Kasumi-1 (cell line): ENCODE data around the gene C1orf159.
"Not testable (repeated sequence)": the region's sequence is repeated elsewhere in the genome, so short reads cannot be mapped to it uniquely, and the experiment has no call there.

Experiments
- DNase-seq, 2 experiments: peaks; one replicate each; lab custom pipeline; 2025; lab: John Stamatoyannopoulos, UW

The C1orf159 gene

DNA sequence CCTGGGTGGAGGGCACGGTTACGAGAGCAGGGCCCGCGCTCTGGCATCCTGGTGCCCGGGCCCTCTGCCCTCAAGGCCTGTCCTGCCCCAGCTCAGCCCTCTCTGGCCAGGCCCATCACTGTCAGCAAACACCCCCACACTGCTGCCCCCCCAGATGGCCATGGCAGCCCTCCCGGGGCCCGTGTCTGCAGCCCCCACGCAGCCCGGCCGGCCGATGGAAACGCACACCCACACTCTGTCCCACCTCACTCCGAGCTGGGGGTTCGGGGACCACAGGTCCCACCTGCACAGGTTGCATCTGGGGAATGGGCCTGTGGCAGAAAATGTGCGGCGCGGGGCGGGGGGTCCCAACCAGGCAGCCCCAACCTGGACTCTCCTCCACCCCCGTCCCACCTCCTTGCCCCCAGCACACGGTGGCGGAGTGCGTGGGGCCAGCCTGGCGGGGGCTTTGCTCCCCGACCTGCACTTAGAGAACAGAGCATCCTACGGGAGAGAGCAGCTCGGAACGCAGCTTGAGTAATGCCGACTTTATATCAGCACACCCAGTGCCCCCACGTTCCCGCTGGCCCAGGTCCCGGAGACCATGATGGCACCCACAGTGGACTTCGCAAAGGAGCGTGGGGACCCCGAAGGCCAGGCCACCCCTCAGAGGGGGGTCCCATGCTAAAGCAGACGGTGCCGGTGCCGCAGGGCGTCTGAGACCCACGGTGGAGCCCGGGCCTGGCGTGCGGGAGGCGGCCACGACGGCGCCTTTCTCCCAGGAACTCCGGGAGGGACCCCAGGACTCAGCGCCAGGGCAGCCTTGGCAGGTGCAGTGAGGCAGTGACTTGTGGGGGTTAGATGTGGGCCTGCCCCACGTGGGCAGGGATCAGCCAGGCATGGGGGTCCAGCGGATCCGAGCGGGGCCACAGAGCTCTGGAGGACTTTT, 34.3 kb downstream of the C1orf159 start:
- no peak for DNase-seq

DNA sequence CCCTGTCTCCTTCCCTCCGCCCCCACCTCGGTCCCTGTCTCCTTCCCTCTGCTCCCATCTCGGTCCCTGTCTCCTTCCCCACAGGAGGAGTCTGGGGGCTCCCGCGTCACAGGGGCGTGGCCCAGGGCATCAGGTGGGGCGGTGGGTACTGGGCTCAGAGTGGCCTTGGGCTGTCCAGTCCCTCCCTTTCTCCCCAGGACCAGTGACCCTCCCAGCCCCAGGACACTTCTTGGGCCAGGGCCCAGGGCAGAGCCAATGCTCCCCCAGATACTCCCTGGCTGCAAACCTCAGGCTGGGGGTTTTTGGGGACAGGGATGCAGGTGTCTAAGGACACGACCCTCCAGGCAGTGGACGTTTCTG, 35.0 kb downstream of the C1orf159 start:
- DNase-seq: no peak

- DNase-seq: no peak
Measured at GRCh38 chr1:1080122-1080757, 35.6 kb downstream of the C1orf159 start.

DNA sequence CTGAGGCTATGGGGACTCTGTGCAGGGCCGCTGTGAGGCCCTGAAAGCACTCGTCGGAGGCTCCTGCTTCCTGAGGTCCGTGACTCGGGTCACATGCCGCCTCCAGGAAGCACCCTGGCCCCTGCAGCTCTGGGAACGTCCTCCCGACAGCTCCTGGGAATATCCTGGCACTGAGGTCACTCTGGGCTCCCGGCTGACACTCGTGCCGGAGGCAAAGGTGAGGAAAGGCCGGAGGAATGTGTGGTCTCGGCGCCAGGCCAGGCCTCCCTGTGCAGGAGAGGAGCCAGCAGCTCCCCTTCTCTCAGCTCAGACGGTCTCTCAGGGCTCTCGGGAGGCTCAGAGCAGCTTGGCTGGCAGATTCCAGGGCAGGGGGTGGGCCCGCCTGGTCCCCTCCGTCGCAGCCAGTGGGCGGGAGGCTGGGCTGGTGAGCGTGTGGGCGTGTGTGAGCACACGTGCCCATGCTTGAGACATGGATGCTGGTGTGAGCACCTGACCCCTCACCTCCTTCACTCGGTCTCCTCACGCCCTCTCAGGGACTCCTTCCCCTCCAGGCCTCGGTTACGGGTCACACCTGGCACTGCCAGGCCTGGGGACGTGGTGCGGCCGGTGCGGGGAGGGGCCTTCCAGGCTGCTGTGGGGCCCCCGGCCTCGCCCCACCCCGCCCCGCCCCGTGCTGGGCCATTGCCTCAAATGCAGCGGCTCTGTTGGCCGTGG, 36.3 kb downstream of the C1orf159 start:
- peak; percentile 8 to 36 for DNase-seq

GRCh38 chr1:1077396-1077795, 38.5 kb downstream of the C1orf159 start:
- DNase-seq: not testable (repeated sequence)

DNA sequence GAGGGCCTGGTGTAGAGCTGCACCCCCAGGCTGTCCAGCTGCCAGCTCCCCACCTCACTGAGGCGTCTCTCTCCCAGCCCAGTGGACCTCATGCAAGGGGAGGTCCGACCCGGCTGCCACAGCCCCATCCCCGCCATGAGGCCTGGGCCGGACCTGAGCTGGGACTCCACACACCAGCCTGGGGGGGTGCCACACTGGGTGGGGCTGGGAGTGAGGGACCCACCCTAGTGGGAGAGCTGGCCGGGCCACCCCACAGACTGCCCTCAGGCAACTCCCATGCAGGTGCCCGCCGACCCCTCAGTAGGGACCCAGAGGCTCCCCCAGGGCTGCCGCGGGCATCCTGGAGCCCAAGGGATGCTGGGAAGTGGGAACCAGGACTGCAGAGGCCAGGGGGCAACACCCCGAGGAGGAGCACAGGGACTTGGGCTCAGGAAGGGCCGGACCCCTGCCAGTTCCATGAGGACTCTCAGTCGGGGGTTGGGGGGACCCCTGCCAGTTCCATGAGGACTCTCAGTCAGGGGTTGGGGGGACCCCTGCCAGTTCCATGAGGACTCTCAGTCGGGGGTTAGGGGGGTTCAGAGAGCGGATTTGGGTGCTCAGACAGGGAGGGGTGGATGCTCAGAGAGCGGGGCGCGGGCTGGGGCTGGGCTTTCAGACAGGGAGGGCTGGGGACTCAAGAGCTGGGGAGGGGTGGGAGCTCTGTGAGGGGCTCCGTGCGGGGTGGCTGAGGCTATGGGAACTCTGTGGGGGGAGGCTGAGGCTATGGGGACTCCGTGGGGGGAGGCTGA, 40.5 kb downstream of the C1orf159 start:
- DNase-seq: no peak

DNA sequence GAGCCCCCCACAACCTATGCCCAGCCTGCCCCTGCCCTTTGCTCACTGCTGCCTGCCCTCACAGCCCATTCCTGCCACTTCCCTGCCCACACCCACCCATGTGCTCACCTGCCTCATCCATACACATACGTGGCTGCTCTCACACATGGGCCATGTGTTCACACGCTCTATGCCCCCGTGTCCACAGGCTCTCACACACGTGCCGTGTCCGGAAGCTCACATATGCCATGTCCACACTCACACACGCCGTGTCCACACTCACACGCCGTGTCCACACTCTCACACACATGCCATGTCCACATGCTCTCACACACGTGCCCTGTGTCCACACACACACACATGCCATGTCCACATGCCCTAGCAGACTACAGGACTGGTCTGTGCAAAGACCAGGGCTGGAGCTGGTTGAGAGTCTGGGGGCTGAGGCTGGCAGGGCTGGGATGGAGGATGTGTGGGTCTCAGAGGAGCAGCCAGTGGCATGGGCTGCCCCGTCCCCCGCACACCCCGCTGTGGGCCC, 41.2 kb downstream of the C1orf159 start:
- no peak for DNase-seq

DNA sequence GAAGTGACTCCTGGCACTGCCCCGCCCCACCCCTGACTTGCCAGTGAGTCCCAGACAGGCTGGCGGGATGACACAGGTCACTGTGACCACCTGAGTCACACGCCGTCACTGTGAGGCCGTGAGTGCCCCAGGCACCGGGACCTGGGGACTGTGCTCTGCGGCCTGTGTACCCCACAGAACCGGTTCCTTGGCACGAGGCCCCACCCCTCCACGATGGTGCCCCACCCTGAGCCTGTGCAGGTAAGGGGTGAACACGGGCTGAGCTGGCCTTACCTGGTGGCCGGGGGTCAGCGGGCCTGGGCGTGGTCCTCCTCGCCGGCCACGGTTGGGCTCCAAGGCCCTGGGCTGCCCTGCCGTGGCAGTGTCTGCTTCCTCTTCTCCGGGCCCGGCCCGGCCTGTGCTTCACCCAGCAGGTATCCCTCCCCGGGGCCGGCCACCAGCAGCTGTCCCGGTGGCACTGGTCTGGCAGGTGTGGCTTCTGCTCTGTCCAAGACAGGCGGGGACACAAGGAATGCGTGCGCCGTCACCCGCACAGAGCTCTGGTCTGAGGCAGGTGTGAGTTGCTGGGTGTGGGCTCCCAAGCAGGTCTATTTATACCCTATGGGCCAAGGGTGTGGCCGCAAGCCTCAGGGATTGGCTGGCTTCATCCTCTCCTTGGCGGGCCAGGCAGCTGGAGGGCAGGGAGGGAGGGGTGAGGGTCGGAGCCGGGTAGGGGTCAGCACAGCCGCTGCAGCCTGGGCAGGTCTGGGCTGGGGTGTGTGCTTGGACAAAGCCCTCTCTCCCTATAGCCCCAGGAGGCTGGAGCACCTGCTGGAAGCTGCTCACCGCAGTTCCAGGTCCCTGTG, 41.9 kb downstream of the C1orf159 start, which contains the start of gene RNF223:
Gene RNF223, minus strand, starts transcription at position 564 of the 845 bp plus-strand sequence. CDS start 1,740 bp downstream, outside the sequence.
- no peak for DNase-seq

- no peak for DNase-seq
Measured at GRCh38 chr1:1072849-1073742, 42.8 kb downstream of the C1orf159 start.

GRCh38 chr1:1072299-1072848, 43.5 kb downstream of the C1orf159 start:
- no peak for DNase-seq

- DNase-seq: no peak
Measured at GRCh38 chr1:1071486-1072298, 44.2 kb downstream of the C1orf159 start.

GRCh38 chr1:1069711-1070676, 45.9 kb downstream of the C1orf159 start:
- no peak for DNase-seq

- no peak for DNase-seq
Measured at GRCh38 chr1:1069056-1069710, 46.7 kb downstream of the C1orf159 start.

DNA sequence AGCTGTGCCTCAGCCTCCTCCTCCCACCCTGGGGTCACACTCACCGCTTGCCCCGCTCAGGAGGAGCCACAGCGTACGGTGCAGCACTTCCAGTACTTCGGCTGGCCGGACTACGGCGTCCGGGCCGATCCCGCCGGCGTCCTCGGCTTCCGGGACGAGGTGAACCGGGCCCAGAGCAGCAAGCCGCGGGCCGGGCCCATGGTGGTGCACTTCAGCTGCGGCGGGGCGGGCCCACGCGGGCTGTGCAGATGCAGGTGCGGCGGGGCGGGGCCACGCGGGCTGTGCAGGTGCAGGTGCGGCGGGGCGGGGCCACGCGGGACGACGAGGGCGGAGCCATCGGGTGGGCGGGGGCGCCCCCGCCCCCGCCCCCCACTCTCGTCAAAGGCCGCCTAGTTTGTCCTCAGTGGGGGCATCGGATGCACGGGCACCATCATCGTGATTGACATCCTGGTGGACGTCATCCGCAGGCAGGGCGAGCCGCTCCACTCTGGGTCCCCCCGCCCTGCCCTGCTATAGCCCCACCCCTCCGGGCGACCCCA, 47.3 kb downstream of the C1orf159 start:
- no peak for DNase-seq

DNA sequence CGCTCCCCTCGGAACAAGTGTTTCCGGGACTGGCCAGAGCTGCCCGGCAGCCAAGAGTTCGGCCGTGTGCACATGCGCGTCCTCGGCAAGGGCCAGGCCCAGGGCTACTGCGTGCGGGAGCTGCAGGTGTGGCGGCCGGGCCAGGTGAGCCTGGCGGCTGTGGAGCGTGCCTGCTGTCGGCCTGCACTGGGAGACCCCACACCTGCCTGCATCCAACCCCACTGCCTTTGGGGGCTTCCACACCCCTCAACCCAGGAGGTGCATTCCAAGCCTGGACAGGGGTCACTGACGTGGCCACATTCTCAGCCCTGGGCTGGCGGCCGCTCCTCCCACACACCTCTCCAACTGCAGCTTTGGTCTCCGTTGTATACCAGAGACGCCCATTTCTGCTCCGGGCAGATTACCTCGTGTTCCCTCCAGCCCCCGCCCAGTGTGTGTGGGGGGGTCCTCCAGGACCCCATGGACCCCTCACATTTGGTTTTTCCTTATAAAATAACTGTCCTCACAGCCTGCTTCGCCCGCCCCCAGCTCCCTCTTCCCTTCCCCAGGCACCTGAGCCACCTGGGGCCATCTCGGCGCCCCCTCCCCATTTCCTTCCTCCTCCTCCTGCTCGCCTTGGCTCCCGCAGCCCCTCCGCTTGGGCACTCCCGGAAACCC, 47.9 kb downstream of the C1orf159 start:
- no peak for DNase-seq
